ENCODE results near the gene INTS14. TPM values are rescaled to one million over a fixed set of nuclear protein-coding genes. Genes with fewer than 3 reads are reported as not detected.

Gene INTS14
- total and polyA plus RNA-seq, 2 experiments from 2014 or later, result 25.0 to 30.9 TPM

DNA sequence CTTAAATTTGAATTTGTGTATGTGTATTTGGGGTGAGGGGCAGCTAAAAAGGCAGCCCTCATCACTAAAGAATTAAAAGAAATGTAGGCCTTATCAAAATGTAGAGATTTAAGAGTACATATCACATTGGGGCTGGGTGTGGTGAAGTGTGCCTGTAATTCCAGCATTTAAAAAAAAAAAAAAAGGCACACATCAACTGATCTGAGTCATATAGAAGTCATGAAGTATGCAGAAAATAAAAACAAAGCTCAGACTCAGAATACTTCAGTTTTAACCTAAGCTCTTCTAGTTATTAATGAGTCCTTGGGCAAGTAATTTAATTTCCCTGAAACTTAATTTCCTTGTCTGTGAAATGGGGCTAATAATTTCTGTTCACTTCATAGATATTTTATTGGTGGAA is 42.4 kb upstream of the INTS14 start:
- peaks cover 13% of the 10 kb centered on the region for H3K4me1 ChIP-seq (ENCODE audit: low read depth)
- H3K4me3 ChIP-seq, result no peak overlapping the region
- H3K36me3 ChIP-seq, result no peaks in the 10 kb centered on the region
- no peak overlapping the region for H3K27ac ChIP-seq
- TF ChIP-seq, protein P1, sequence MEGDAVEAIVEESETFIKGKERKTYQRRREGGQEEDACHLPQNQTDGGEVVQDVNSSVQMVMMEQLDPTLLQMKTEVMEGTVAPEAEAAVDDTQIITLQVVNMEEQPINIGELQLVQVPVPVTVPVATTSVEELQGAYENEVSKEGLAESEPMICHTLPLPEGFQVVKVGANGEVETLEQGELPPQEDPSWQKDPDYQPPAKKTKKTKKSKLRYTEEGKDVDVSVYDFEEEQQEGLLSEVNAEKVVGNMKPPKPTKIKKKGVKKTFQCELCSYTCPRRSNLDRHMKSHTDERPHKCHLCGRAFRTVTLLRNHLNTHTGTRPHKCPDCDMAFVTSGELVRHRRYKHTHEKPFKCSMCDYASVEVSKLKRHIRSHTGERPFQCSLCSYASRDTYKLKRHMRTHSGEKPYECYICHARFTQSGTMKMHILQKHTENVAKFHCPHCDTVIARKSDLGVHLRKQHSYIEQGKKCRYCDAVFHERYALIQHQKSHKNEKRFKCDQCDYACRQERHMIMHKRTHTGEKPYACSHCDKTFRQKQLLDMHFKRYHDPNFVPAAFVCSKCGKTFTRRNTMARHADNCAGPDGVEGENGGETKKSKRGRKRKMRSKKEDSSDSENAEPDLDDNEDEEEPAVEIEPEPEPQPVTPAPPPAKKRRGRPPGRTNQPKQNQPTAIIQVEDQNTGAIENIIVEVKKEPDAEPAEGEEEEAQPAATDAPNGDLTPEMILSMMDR (IDR thresholded peaks at IDR 0.05; ENCODE audit: low read depth, low read length), result no peak
- no peaks in the 10 kb centered on the region for H3K27me3 ChIP-seq
- no peak for DNase-seq (ENCODE audit: low read depth in 1 of 2, low spot score in 1 of 2)
- no peaks in the 10 kb centered on the region for H3K9me3 ChIP-seq (ENCODE audit: low read depth)

DNA sequence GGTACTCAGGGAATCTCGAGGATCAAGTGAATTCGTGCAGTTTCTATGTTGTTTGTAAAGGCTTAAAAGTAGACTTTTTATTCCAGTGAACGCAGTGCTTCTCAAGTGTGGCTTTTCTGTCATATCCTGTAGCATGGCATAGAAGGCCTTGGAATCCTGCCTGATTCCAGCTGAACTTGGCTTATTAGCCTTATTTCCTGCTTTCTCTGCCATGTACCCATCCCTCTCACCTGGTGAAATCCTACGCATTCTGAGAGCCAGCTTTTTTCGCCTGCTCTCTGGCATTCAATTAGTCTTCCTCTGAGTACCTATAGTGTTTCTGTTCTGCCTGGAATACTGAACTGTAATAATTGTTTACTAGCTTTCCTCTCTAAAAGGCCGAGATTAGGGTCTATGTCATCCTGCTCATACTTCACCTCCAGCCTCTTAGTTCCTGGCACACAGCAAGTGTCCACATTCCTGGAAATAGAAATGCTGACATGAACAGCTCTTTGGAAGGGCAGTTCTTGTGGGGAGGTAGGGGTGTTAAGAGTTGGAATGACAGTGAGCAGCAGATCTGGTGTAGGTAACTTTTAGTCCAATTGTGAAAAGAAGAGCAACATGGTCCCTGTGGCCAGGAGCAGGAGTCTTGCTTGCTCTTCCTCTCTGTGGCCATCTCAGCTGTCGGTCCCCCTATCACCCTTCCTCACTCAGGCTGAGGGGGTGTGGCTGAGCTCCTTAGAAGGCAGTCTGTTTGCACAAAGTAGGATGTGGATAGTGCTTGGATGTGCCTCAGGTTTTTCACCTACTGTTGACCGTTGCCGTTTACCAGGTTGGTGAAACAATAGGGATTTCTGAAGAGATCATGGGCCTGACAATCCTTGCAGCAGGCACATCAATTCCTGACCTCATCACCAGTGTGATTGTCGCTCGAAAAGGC is 41.2 kb upstream of the INTS14 start:
- no peak overlapping the region for H3K4me3 ChIP-seq
- no peaks in the 10 kb centered on the region for H3K36me3 ChIP-seq
- H3K4me1 ChIP-seq (ENCODE audit: low read depth), result peaks cover 8% of the 10 kb centered on the region
- H3K27me3 ChIP-seq, result no peaks in the 10 kb centered on the region
- TF ChIP-seq, protein P1 (IDR thresholded peaks at IDR 0.05; ENCODE audit: low read depth, low read length), result no peak
- no peaks in the 10 kb centered on the region for H3K9me3 ChIP-seq (ENCODE audit: low read depth)
- peak in 1 of 2 donors; percentile 27 for DNase-seq (ENCODE audit: low read depth in 1 of 2, low spot score in 1 of 2)
- no peak overlapping the region for H3K27ac ChIP-seq

DNA sequence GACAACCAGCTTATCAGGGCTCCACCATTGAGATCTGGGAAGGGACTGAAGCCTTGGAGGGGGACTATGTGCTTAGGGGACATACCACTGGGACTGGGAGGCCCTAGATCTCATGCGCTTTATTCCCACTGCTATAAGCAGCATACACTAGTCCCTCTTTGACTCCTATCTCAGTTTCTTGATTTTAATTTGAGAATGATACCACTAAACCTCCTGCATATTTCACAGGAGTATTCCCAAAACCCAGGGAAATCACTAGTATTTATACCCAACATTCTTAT is 40.1 kb upstream of the INTS14 start:
- H3K27ac ChIP-seq, result no peak overlapping the region
- DNase-seq (ENCODE audit: low read depth in 1 of 2, low spot score in 1 of 2), result no peak
- peaks cover 8% of the 10 kb centered on the region for H3K4me1 ChIP-seq (ENCODE audit: low read depth)
- no peaks in the 10 kb centered on the region for H3K9me3 ChIP-seq (ENCODE audit: low read depth)
- H3K4me3 ChIP-seq, result no peak overlapping the region
- no peaks in the 10 kb centered on the region for H3K27me3 ChIP-seq
- TF ChIP-seq, protein P1 (IDR thresholded peaks at IDR 0.05; ENCODE audit: low read depth, low read length), result no peak
- H3K36me3 ChIP-seq, result no peaks in the 10 kb centered on the region

DNA sequence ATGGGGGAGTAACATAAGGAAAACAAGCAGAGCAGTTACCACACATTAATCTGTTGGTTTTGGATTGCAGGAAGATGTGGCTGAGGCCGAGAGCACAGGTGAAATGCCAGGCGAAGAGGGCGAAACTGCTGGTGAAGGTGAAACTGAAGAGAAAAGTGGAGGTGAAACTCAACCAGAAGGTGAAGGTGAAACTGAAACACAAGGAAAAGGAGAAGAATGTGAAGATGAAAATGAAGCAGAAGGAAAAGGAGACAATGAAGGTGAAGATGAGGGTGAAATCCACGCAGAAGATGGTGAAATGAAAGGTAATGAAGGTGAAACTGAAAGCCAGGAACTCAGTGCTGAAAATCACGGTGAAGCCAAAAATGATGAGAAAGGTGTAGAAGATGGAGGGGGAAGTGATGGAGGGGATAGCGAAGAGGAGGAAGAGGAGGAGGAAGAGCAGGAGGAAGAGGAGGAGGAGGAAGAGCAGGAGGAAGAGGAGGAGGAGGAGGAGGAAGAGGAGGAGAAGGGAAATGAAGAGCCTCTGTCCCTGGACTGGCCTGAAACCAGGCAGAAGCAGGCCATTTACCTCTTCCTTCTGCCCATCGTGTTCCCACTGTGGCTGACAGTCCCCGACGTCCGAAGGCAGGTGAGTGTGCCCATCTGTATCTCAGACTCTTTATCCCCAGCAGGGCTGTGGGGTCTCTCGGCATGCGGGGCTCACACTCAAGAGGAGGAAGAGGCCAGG is 39.5 kb upstream of the INTS14 start:
- H3K9me3 ChIP-seq (ENCODE audit: low read depth), result no peaks in the 10 kb centered on the region
- no peaks in the 10 kb centered on the region for H3K36me3 ChIP-seq
- TF ChIP-seq, protein P1 (IDR thresholded peaks at IDR 0.05; ENCODE audit: low read depth, low read length), result no peak
- no peaks in the 10 kb centered on the region for H3K27me3 ChIP-seq
- no peak overlapping the region for H3K4me3 ChIP-seq
- peaks cover 8% of the 10 kb centered on the region for H3K4me1 ChIP-seq (ENCODE audit: low read depth)
- DNase-seq (ENCODE audit: low read depth in 1 of 2, low spot score in 1 of 2), result no peak
- H3K27ac ChIP-seq, result no peak overlapping the region

DNA sequence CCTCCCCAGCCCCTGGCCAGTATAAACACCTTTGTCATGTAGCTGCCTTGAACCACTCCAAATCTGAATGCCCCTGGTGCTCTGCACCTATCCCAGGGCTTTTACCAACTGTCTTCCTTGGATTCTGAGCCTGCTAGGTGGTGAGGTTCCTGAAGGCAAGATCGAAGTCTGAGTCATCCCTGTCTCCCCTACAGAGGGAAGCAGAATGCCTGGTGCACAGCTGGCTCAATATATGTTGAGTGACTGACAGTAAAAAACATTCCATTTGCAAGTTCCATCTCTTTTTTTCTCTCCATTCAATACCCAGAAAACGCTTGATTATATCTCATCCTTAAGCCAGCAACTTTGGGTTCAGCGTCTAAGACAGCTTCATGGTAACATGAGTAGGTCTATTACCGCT is 35.6 kb upstream of the INTS14 start:
- H3K36me3 ChIP-seq, result no peaks in the 10 kb centered on the region
- H3K4me1 ChIP-seq (ENCODE audit: low read depth), result no peaks in the 10 kb centered on the region
- H3K9me3 ChIP-seq (ENCODE audit: low read depth), result no peaks in the 10 kb centered on the region
- H3K4me3 ChIP-seq, result no peak overlapping the region
- no peak overlapping the region for H3K27ac ChIP-seq
- TF ChIP-seq, protein P1 (IDR thresholded peaks at IDR 0.05; ENCODE audit: low read depth, low read length), result no peak
- H3K27me3 ChIP-seq, result no peaks in the 10 kb centered on the region
- DNase-seq (ENCODE audit: low read depth in 1 of 2, low spot score in 1 of 2), result no peak

Measured in cardiac muscle cell (in vitro differentiated cells and primary cell).